GM10266 (cell line): Measurements from ENCODE around the gene MPLKIP.
"Not testable (repeated sequence)": the region's sequence is repeated elsewhere in the genome, so short reads cannot be mapped to it uniquely, and the experiment has no call there.

Experiments used
- DNase-seq: peaks from one replicate; pipeline ENCODE4 v3.0.0; 2012; ENCODE audit errors: extremely low spot score
- TF ChIP-seq, protein P1 (sequence below): IDR thresholded peaks from 2 replicates; pipeline ENCODE4 v1.5.1; 2012; ENCODE audit warnings: mild to moderate bottlenecking, low read depth; ENCODE audit not compliant: control insufficient read depth, insufficient read depth; ENCODE audit errors: missing control alignments

The MPLKIP gene

GRCh38 chr7:40138973-40139372 lies 4.6 kb upstream of the MPLKIP start:
- TF ChIP-seq, protein P1, sequence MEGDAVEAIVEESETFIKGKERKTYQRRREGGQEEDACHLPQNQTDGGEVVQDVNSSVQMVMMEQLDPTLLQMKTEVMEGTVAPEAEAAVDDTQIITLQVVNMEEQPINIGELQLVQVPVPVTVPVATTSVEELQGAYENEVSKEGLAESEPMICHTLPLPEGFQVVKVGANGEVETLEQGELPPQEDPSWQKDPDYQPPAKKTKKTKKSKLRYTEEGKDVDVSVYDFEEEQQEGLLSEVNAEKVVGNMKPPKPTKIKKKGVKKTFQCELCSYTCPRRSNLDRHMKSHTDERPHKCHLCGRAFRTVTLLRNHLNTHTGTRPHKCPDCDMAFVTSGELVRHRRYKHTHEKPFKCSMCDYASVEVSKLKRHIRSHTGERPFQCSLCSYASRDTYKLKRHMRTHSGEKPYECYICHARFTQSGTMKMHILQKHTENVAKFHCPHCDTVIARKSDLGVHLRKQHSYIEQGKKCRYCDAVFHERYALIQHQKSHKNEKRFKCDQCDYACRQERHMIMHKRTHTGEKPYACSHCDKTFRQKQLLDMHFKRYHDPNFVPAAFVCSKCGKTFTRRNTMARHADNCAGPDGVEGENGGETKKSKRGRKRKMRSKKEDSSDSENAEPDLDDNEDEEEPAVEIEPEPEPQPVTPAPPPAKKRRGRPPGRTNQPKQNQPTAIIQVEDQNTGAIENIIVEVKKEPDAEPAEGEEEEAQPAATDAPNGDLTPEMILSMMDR: no peak
- DNase-seq: no peak

GRCh38 chr7:40137563-40137962 lies 3.1 kb upstream of the MPLKIP start:
- TF ChIP-seq, protein P1: no peak
- DNase-seq: no peak

DNA sequence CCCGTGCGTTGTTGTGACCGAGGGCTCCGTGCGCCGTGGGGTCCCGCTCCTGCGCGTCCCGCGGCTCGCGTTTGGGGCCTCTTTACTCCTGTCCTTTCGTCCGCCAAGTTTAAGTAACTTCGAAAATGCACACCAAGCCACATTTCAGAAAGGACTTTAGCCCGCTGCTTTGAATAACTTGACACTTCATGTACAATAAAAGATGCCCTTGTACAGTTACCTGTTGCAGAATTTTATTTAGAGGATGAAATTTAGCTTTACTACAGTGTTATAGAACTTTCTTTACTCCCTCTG lies 842 bp upstream of the MPLKIP start:
- TF ChIP-seq, protein P1: no peak
- no peak for DNase-seq

- TF ChIP-seq, protein P1: no peak
- DNase-seq: peak; percentile 21
Measured at GRCh38 chr7:40133561-40134427, 628 bp downstream of the MPLKIP start.

- DNase-seq: no peak
- TF ChIP-seq, protein P1: no peak
Measured at GRCh38 chr7:40122940-40123254, 11.5 kb downstream of the MPLKIP start.

DNA sequence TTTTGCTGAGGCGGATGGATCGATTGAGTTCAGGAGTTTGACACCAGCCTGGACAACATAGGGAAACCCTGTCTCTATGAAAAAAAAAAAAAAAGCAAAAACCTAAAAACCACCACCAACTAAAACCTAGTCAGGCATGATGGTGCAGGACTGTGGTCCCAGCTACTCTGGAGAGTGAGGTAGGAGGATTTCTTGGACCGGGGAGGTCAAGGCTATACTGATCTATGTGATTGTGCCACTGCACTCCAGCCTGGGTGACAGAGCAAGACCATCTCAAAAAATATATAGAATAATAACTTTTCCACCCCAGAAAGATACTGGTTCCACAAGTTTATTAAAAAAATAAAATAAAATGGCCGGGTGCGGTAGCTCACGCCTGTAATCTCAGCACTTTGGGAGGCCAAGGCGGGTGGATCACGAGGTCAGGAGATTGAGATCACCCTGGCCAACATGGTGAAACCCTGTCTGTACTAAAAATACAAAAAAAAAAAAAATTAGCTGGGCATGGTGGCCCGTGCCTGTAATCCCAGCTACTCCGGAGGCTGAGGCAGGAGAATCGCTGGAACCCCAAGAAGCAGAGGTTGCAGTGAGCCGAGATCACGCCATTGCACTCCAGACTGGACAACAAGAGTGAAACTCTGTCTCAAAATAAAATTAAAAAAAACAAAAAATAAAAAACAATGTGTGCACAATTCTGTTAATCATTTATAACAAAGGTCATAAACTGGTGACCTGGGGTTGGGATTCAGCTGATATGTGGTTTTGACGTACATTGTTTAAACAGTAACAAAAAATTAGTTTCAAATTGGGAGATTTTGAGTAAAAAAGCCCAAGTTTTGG lies 12.1 kb downstream of the MPLKIP start:
- not testable (repeated sequence) for DNase-seq

DNA sequence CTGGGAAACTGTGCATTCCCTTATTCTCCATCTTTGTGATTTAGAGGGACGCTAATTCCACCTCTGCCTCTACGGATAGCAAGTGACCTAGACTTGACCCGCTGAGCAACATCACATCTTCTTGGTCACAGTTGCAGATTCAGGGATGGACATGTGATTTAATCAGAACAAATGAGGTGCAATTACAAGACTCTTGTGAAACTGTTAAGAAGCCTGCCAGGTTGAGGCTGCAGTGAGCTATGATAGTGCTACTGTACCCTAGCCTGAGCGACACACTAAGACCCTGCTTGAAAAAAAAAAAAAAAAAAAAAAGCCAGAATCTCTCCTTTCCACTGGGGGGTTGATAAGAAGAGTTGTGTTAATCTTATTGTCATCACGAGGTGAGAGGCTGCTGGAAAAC lies 14.4 kb downstream of the MPLKIP start:
- DNase-seq: no peak
- TF ChIP-seq, protein P1: no peak

DNA sequence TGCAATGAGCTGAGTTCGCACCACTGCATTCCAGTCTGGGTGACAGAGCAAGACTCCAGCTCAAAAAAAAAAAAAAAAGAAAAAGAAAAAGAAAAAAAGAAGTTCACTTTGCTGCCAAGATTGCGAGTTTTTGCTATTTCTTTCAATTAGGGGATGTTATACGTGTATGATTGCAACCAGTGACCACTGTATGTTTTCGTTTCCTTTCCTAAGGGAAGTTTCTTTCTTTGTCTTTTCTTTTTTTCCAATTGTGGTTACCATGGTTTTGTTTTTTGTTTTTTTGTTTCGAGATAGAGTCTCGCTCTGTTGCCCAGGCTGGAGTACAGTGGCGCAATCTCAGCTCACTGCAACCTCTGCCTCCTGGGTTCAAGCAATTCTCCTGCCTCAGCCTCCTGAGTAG lies 16.2 kb downstream of the MPLKIP start:
- DNase-seq: not testable (repeated sequence)

GRCh38 chr7:40117199-40117598 lies 17.2 kb downstream of the MPLKIP start:
- not testable (repeated sequence) for DNase-seq
